ENCODE measurements around the gene PLEKHA1. TPM values are rescaled to one million over a fixed set of nuclear protein-coding genes. Genes with fewer than 3 reads are reported as not detected.

Gene PLEKHA1
- total and polyA plus RNA-seq, 2 of the 4 experiments (the other 2 are of a cell fraction): 7.2 to 9.5 TPM

- Histone ChIP-seq H3K27me3 (ENCODE audit: control insufficient read depth, insufficient read depth, low read length) (no peaks in the 10 kb centered on the region), H3K4me3 (ENCODE audit: insufficient read depth, low read depth, low read length) (no peak overlapping the region), H2BK20ac (ENCODE audit: low read depth, low read length) (no peak overlapping the region), H2AK9ac (replicated peaks; ENCODE audit: low read depth, low read length, poor library complexity) (no peak overlapping the region), H3K79me1 (ENCODE audit: low read depth in 1 of 2, low read length in 2 of 2) (no peaks in the 10 kb centered on the region), H3K56ac (ENCODE audit: extremely low read depth, insufficient read depth, low read length) (no peak overlapping the region), H3K36me3 (ENCODE audit: control insufficient read depth, insufficient read depth, low read length) (peaks cover 5% of the 10 kb centered on the region; the same call in 1 of the 2 replicates), H2AK5ac (ENCODE audit: low read depth, low read length) (no peak overlapping the region), H2AFZ (replicated peaks; ENCODE audit: low read length, poor library complexity) (no peak overlapping the region), H4K8ac (ENCODE audit: low read depth in 2 of 2, low read length in 2 of 2) (no peak overlapping the region), H3K18ac (ENCODE audit: low read depth, low read length) (no peak overlapping the region), H4K20me1 (ENCODE audit: insufficient read depth, low read length) (no peaks in the 10 kb centered on the region), H4K5ac (ENCODE audit: low read depth, low read length) (no peak overlapping the region), H2BK120ac (ENCODE audit: low read depth, low read length) (no peak overlapping the region), H3K9me3 (ENCODE audit: control insufficient read depth, insufficient read depth, low read length) (no peaks in the 10 kb centered on the region), H3K23ac (ENCODE audit: low read depth, low read length) (no peak overlapping the region), H3K9me1 (ENCODE audit: insufficient read depth, low read length) (no peaks in the 10 kb centered on the region), H3K4me1 (ENCODE audit: control insufficient read depth, insufficient read depth, low read length) (no peaks in the 10 kb centered on the region), H3K9ac (ENCODE audit: low read depth, low read length) (no peak overlapping the region), H3K4me2 (ENCODE audit: low read depth, low read length) (no peak overlapping the region), H2BK5ac (ENCODE audit: low read depth, low read length, poor library complexity, severe bottlenecking) (no peak overlapping the region), H2BK15ac (ENCODE audit: low read depth, low read length) (no peak overlapping the region), H3K14ac (replicated peaks; ENCODE audit: low read depth, low read length) (no peak overlapping the region), H3K4ac (ENCODE audit: low read depth, low read length) (no peak overlapping the region), H3K27ac (ENCODE audit: insufficient read depth, low read length) (no peak overlapping the region), H4K91ac (ENCODE audit: insufficient read depth, low read depth, low read length) (no peak overlapping the region)
- BruUV-seq (replicated peaks): no TSS peak
- no peak for ATAC-seq (ENCODE audit: low read depth)
- no CpG with 5 or more reads among the region's 8 CpGs for WGBS, 2 experiments (ENCODE audit: extremely low coverage in 2 of 2, insufficient read length in 1 of 2)
- TF ChIP-seq CHD1 (IDR thresholded peaks at IDR 0.05; ENCODE audit: low read depth, low read length) (no peak), RCOR1 (IDR thresholded peaks at IDR 0.05; ENCODE audit: insufficient replicate concordance, low read length) (no peak), POLR2A (IDR thresholded peaks at IDR 0.05; ENCODE audit: low read depth, low read length) (no peak), BHLHE40 (IDR thresholded peaks at IDR 0.05; ENCODE audit: low read depth, low read length) (no peak), NFE2L2 (IDR thresholded peaks at IDR 0.05; ENCODE audit: low read depth, low read length) (no peak), FOS (IDR thresholded peaks at IDR 0.05; ENCODE audit: low read depth, low read length) (no peak), RFX5 (IDR thresholded peaks at IDR 0.05; ENCODE audit: low read depth, low read length) (no peak), MXI1 (IDR thresholded peaks at IDR 0.05; ENCODE audit: borderline replicate concordance, low read depth, low read length) (no peak), RAD21 (IDR thresholded peaks at IDR 0.05; ENCODE audit: low read length) (no peak), SMC3 (IDR thresholded peaks at IDR 0.05; ENCODE audit: low read depth, low read length) (no peak), CTCF (conservative IDR thresholded peaks at IDR 0.05; ENCODE audit: low read depth, low read length) (no peak), USF2 (IDR thresholded peaks at IDR 0.05; ENCODE audit: low read depth, low read length) (no peak), MAZ (IDR thresholded peaks at IDR 0.05; ENCODE audit: borderline replicate concordance, low read depth, low read length) (no peak), CEBPB (IDR thresholded peaks at IDR 0.05; ENCODE audit: low read depth, low read length) (no peak), MAFK (IDR thresholded peaks at IDR 0.05; ENCODE audit: low read depth, low read length) (no peak)
- TF ChIP-seq, protein P1, sequence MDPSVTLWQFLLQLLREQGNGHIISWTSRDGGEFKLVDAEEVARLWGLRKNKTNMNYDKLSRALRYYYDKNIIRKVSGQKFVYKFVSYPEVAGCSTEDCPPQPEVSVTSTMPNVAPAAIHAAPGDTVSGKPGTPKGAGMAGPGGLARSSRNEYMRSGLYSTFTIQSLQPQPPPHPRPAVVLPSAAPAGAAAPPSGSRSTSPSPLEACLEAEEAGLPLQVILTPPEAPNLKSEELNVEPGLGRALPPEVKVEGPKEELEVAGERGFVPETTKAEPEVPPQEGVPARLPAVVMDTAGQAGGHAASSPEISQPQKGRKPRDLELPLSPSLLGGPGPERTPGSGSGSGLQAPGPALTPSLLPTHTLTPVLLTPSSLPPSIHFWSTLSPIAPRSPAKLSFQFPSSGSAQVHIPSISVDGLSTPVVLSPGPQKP (IDR thresholded peaks at IDR 0.05; ENCODE audit: borderline replicate concordance, low read depth, low read length): no peak
- dilution Hi-C loops (cut with HindIII; ENCODE audit: low sequenced_read_pairs, unreplicated experiment) (no loop called here), in situ Hi-C loops (cut with MboI; ENCODE audit: low sequenced_read_pairs) (no loop called here), intact Hi-C loops (cut with micrococcal nuclease) (no loop called here)
- ChIA-PET POLR2A (ENCODE audit: unreplicated experiment) (no interaction called here), CTCF (no interaction called here)
- DNase-seq: no peak
These were observed 33.0 kb downstream of the PLEKHA1 start for GRCh38 chr10:122407375-122408125.
